ENCODE data around the gene HMGB4.

DNA sequence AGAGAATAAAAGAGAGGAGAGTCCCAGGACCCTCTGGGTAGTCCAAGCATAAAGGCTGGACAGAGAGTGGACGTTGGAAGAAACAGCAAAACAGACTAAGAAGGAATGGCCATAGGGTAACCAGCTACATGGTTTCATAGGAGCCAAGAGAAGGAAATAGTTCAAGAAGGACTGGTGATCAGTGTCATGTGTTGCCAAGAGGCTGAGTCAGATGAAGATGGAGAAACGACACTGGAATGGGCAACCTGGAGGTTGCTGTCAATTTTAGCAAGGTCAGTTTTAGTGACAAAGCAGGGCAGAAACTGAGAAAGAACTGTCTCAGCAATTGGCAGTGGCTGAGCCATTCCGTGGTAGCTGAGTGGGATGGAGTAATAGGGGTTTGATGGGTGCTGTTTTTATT is 41.4 kb downstream of the HMGB4 start:
- no peak for TF ChIP-seq EZH2 (IDR thresholded peaks at IDR 0.05; ENCODE audit: low read depth)
- TF ChIP-seq, protein P1, sequence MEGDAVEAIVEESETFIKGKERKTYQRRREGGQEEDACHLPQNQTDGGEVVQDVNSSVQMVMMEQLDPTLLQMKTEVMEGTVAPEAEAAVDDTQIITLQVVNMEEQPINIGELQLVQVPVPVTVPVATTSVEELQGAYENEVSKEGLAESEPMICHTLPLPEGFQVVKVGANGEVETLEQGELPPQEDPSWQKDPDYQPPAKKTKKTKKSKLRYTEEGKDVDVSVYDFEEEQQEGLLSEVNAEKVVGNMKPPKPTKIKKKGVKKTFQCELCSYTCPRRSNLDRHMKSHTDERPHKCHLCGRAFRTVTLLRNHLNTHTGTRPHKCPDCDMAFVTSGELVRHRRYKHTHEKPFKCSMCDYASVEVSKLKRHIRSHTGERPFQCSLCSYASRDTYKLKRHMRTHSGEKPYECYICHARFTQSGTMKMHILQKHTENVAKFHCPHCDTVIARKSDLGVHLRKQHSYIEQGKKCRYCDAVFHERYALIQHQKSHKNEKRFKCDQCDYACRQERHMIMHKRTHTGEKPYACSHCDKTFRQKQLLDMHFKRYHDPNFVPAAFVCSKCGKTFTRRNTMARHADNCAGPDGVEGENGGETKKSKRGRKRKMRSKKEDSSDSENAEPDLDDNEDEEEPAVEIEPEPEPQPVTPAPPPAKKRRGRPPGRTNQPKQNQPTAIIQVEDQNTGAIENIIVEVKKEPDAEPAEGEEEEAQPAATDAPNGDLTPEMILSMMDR (conservative IDR thresholded peaks at IDR 0.05), result no peak
